ENCODE measurements around the gene THSD4. TPM values are rescaled to one million over a fixed set of nuclear protein-coding genes. Genes with fewer than 3 reads are reported as not detected.

The THSD4 gene
- polyA plus RNA-seq, 1 experiment, result 18.8 TPM

- no peak for DNase-seq (ENCODE audit: low read depth)
- H3K36me3 ChIP-seq (ENCODE audit: control insufficient read depth, insufficient read depth, low read length), result no peaks in the 10 kb centered on the region
- ChIA-PET POLR2A (interaction anchor here (0.6 kb wide), 1 partner anchor 26 kb away, joined by 3 read pairs; no protein-coding TSS in a partner anchor), CTCF (interaction anchor here (1.2 to 9.8 kb wide), 4 partner anchors 55 to 834 kb away, joined by 4 to 89 read pairs (median 12); no protein-coding TSS in a partner anchor)
- no peak overlapping the region for H3K4me3 ChIP-seq (ENCODE audit: low read depth, low read length)
- TF ChIP-seq CTCF (IDR thresholded peaks at IDR 0.05; ENCODE audit: insufficient read depth, low read depth, low read length), result no peak
- peaks cover 2% of the 10 kb centered on the region; the same call in 1 of the 2 replicates for H3K27me3 ChIP-seq (ENCODE audit: control insufficient read depth, insufficient read depth, low read length)
These were observed 692.4 kb downstream of the THSD4 start for GRCh38 chr15:71807691-71808091.

GRCh38 chr15:71808311-71809020 is 693.2 kb downstream of the THSD4 start:
- Histone ChIP-seq H3K27me3 (ENCODE audit: control insufficient read depth, insufficient read depth, low read length) (peaks cover 2% of the 10 kb centered on the region; the same call in 1 of the 2 replicates), H3K36me3 (ENCODE audit: control insufficient read depth, insufficient read depth, low read length) (no peaks in the 10 kb centered on the region), H3K4me3 (ENCODE audit: low read depth, low read length) (no peak overlapping the region)
- ChIA-PET POLR2A (interaction anchor here (0.6 kb wide), 1 partner anchor 26 kb away, joined by 3 read pairs; no protein-coding TSS in a partner anchor), CTCF (interaction anchor here (0.6 to 2.9 kb wide), 4 partner anchors 64 to 835 kb away, joined by 3 to 16 read pairs (median 6); no protein-coding TSS in a partner anchor)
- no peak for DNase-seq (ENCODE audit: low read depth)
- no peak for TF ChIP-seq CTCF (IDR thresholded peaks at IDR 0.05; ENCODE audit: insufficient read depth, low read depth, low read length)

- DNase-seq (ENCODE audit: low read depth), result no peak
- H3K36me3 ChIP-seq (ENCODE audit: control insufficient read depth, insufficient read depth, low read length), result no peaks in the 10 kb centered on the region
- POLR2A ChIA-PET, result no interaction called here
- no peak overlapping the region for H3K4me3 ChIP-seq (ENCODE audit: low read depth, low read length)
- no peak for TF ChIP-seq CTCF (IDR thresholded peaks at IDR 0.05; ENCODE audit: insufficient read depth, low read depth, low read length)
- peaks cover 2% of the 10 kb centered on the region; the same call in 1 of the 2 replicates for H3K27me3 ChIP-seq (ENCODE audit: control insufficient read depth, insufficient read depth, low read length)
- CTCF ChIA-PET, result interaction anchor here (1.2 to 2.9 kb wide), 2 partner anchors 19 to 65 kb away, joined by 3 to 16 read pairs; no protein-coding TSS in a partner anchor
These were observed 694.1 kb downstream of the THSD4 start for GRCh38 chr15:71809346-71809745.

GRCh38 chr15:71810256-71811035 is 695.2 kb downstream of the THSD4 start, which contains the start of gene NR2E3:
NR2E3 (plus strand) TSS chr15:71810554; CDS start chr15:71810744, 190 bp downstream.
- Histone ChIP-seq H3K27me3 (ENCODE audit: control insufficient read depth, insufficient read depth, low read length) (peaks cover 2% of the 10 kb centered on the region; the same call in 1 of the 2 replicates), H3K36me3 (ENCODE audit: control insufficient read depth, insufficient read depth, low read length) (no peaks in the 10 kb centered on the region), H3K4me3 (ENCODE audit: low read depth, low read length) (no peak within 1 kb of the TSS)
- CTCF ChIA-PET, result interaction anchor here (0.8 to 1.2 kb wide), 2 partner anchors 9 to 18 kb away, joined by 3 read pairs; no protein-coding TSS in a partner anchor
- no peak for DNase-seq (ENCODE audit: low read depth)
- POLR2A ChIA-PET, result no interaction called here
- TF ChIP-seq CTCF (IDR thresholded peaks at IDR 0.05; ENCODE audit: insufficient read depth, low read depth, low read length), result no peak

All from BJ (cell line).